ENCODE measurements around the gene CTRB2.

Gene CTRB2

DNA sequence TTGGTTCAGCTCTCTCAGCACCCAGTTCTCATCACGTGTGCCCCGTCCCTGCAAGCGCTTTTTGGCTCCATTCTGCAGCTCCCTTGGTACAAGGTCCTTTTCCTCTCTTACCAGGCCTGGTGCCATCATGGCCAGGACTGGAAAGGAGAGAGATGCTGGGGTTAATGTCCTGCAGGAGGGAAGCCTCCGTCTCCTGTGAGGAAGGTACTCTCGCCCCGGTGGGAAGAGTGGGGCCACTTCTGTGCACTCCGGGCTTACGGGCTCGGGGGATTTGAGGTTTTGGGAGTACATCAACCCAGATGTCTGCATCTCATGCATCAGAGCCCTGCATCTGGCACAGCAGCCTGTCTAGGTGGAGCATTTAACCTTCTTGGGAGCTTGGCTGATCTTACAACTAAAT lies 10.1 kb downstream of the CTRB2 start:
- no peak for DNase-seq
- TF ChIP-seq GATA1 (IDR thresholded peaks at IDR 0.05; ENCODE audit: low read depth, low read length) (no peak), POLR2A (IDR thresholded peaks at IDR 0.05; ENCODE audit: low read length) (no peak)

DNA sequence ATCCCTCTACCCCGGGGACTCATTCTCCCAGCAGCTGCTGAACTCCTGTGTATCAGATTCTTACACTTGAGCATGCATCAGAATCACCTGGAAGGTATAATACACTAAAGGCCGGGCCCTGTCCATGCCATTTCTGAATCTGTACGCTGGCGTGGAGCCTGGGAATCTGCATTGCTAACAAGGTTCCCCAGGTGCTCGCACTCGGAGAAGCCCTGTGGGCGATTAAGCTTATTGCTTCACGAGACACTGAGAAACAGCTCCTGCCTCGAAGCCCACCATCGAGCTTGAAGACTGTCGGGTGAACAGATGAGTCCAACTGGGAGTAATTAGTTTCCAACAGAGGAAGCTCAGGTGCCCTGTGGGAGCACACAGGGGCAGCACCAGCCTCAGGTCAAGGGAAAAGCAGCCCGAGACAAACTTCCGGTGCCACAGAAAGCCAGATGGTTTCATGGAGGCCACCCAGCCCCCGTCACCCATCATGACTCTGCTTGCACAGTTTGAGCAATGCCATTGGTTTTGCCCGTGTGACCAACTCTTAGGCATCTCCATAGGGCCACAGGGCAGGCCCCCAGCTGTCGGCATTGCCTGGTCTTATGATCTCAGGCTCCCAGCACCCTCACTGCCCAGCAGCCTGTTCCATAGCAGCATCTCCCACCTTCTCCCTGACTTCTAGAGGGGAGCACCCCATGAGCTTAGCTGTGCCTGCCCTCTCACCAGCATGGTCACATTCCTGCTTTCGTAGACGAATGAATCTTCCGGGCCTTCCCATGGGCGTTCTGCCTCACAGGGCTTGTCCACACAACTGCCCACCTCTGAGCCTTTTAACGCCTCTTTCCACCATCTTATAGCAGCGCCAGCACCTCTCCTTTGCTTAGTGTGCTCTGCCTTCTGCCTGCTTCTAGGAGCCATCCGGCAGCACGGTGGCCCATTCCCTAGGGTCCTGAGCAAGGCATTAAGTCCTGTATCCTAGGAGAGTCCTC lies 10.9 kb downstream of the CTRB2 start:
- DNase-seq = no peak
- no peak for TF ChIP-seq GATA1 (IDR thresholded peaks at IDR 0.05; ENCODE audit: low read depth, low read length)
- TF ChIP-seq POLR2A (IDR thresholded peaks at IDR 0.05; ENCODE audit: low read length) = no peak

DNA sequence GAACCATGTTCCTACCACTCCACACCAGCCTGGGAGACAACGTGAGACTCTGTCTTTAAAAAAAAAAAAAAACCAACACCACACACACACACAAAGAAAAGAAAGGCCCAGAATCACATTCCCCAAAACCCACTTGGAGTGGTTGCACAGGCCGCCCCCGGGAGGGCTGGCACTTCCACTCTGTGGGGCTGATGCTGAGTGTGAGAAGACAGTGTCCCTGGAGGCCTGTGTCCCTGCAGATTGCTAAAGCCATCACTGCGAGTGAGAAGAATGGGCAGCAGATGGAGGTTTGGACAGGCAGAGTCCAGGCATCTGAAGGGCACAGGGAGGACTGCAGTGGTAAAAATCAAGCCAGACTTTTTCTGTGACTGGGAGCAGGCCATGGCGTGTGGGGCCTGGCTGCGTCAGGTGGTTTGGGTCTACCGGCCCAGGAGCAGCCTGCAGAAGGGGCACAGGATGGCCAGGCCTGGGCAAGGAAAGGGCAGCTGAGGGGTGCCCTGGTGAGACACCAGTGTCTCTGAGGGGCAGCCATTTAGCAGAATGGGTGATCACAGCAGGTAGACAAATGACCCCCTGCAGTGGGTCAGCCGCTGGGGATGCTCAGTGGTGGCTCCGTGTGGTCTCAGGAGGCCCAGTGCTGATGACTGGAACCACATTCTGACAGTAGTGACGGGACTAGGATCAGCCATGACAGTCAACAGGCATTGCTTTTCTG lies 13.1 kb downstream of the CTRB2 start:
- TF ChIP-seq POLR2A (IDR thresholded peaks at IDR 0.05; ENCODE audit: low read length) (no peak), GATA1 (IDR thresholded peaks at IDR 0.05; ENCODE audit: low read depth, low read length) (no peak)
- no peak for DNase-seq

DNA sequence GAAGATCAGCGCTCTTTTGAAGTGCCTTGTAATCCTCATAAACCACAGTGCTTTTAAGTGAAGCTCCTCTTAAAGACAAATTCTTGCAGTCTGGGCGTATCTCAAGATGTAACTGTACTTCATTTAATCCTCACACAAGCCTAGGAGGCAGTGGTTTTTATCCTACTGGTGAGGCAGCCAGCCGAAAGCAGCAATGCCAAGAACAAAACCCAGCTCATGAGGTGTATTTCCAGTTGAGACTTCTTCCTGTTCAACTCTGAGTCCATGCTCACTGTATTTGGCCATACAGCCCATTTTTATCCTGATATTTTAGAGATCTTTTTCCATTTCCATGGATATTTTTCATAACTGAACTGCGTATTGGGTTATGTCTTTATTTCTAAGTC lies 13.7 kb downstream of the CTRB2 start:
- no peak for TF ChIP-seq POLR2A (IDR thresholded peaks at IDR 0.05; ENCODE audit: low read length)
- TF ChIP-seq GATA1 (IDR thresholded peaks at IDR 0.05; ENCODE audit: low read depth, low read length) = no peak
- DNase-seq = no peak

DNA sequence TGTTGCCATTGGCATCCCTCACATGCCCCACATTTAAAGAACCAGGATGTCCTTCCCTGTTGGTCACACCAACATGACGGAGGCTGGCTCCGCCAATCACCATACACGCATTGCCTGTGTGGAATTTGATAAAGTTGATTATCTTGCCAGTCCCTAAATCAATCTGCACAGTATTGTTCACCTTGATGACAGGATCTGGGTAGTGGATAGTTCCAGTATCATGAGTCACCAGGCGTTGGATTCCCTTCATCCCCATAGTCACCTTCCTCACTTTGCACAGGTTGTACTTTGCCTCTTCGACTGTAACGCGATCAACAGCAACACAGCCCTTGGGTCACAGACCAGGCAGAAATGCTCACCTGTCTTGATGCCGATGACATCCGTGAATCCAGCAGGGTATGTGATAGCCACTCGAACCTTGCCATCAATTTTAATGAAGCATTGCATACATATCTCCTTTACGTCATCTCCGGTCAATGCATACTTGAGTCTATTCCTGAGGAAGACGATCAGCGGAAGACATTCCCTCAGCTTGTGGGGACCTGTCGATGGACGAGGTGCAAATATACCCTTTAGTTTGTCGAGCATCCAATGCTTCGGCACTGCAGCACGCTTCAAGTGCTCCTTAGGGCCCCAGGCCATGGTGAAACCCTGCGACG lies 14.2 kb downstream of the CTRB2 start:
- TF ChIP-seq GATA1 (IDR thresholded peaks at IDR 0.05; ENCODE audit: low read depth, low read length) (no peak), POLR2A (IDR thresholded peaks at IDR 0.05; ENCODE audit: low read length) (no peak)
- no peak for DNase-seq

DNA sequence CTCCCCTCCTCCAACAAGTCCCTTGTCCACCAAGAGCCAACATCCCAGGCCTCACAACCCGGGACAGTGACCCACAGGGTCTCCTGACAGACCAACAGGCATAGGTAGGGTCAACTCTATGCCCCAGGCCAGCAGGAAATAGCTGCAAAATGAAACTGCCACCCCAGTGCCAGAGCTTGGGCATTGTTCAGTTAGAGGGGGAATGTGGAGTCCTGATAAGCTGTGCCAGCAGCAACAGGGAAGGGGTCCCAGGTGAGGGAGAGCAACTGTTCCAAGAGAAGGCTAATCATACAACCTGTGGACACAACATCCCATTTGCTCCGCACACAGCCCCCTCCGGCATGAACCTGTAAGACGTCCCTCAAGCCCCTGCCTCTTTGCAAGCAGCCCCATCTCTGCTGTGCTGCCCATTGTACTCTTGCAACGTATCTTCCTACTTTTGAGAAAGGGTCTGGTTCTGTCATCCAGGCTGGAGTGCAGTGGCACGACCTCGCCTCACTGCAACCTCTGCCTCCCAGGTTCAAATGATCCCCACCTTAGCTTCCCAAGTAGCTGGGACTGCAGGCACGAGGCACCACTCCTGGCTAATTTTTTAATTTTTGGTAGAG lies 17.2 kb downstream of the CTRB2 start:
- DNase-seq = no peak
- no peak for TF ChIP-seq POLR2A (IDR thresholded peaks at IDR 0.05; ENCODE audit: low read length)
- no peak for TF ChIP-seq GATA1 (IDR thresholded peaks at IDR 0.05; ENCODE audit: low read depth, low read length)

DNA sequence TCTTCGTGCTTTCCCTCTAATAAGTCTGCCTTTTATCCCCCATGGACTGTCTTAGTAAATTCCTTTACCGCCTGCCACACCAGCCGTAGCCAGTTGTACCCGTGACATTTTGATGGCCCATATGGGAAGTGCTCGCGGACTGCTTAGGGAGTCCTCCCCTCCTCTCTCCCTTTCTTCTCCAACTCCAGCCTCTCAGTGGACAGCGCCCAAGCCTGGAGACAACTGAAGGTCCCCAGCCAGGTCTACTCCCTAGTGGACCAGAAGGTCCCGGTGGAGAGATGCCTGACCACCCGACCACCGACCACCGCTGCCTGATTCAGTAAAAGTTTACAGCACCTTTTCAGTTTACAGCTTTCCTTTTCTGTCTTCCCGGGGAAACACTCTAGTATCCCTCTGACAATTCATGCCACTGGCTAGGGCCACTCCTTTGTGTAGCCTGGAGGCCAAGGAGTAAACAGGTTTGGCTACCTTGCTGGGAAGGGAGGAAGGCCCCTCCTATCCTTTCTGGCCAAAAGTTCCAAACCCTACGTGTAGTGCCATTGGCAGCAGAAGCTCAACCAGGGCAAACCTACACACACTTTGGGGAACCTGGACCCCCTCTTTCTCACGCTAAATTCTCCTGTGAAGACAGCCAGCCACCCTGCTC lies 18.0 kb downstream of the CTRB2 start:
- TF ChIP-seq GATA1 (IDR thresholded peaks at IDR 0.05; ENCODE audit: low read depth, low read length) (no peak), POLR2A (IDR thresholded peaks at IDR 0.05; ENCODE audit: low read length) (no peak)
- DNase-seq = no peak

DNA sequence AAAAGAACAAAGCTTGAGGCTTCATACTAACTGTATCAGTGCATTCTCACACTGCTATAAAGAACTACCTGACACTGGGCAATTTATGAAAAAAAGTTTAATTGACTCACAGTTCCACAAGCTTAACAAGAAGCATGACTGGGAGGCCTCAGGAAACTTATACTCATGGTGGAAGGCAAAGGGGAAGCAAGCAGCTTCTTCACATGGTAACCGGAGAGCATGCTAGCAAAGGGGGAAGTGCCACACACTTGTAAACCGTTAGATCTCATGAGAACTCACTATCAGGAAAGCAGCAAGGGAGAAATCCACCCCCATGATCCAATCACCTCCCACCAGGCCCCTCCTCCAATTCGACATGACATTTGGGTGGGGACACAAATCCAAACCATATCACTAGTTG lies 25.3 kb downstream of the CTRB2 start:
- no peak for TF ChIP-seq GATA1 (IDR thresholded peaks at IDR 0.05; ENCODE audit: low read depth, low read length)
- no peak for TF ChIP-seq POLR2A (IDR thresholded peaks at IDR 0.05; ENCODE audit: low read length)
- no peak for DNase-seq

DNA sequence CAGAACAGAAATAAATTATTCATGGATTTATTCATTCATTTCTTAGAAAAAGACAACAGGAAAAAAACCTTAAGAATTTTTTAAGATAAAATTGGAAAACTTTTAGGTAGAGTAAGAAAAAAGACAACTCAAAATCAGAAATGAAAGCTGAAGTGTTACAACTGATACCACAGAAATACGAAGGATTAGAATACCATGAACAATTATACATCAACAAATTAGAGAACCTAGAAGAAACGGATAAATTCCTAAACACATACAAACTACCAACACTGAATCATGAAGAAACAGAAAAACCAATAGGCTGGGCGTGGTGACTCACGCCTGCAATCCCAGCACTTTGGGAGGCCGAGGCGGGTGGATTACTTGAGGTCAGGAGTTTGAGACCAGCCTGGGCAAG lies 27.8 kb downstream of the CTRB2 start:
- DNase-seq = no peak
- TF ChIP-seq POLR2A (IDR thresholded peaks at IDR 0.05; ENCODE audit: low read length) = no peak
- TF ChIP-seq GATA1 (IDR thresholded peaks at IDR 0.05; ENCODE audit: low read depth, low read length) = no peak

DNA sequence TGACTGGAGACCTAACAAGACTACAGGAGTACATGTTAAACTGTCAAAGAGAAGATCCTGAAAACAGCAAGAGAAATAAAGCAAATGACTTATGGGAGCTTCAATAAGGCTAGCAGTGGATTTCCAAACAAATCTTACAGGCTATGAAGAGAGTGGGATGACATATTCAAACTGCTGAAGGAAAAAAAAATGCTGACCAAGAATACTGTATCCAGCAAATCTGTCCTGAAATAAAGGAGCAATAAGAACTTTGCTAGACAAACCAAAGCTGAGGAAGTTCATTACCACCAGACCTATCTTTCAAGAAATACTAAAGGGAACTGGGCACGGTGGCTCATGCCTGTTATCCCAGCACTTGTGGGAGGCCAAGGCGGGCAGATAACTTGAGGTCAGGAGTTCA lies 30.0 kb downstream of the CTRB2 start:
- DNase-seq = no peak
- TF ChIP-seq GATA1 (IDR thresholded peaks at IDR 0.05; ENCODE audit: low read depth, low read length) = no peak
- TF ChIP-seq POLR2A (IDR thresholded peaks at IDR 0.05; ENCODE audit: low read length) = no peak

DNA sequence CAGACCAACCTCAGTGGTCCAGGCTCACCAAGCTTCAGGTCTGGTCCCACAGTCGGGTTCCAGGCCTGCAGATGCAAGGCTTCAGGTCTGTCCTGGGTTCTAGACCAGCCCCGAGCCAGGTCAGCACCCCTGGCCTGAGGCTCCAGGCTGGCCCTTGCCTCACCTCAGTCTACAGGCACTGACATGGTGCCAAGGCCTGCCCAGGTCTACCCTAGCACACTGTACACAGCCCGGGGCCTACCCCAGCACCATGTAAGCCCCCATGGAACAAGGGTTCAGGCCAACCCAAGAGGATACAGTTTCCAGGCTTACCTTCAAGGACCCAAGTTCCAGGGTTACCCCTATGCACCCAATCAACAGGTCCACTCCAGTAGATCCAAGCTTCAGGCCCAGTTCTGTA lies 31.9 kb downstream of the CTRB2 start:
- DNase-seq = no peak
- TF ChIP-seq GATA1 (IDR thresholded peaks at IDR 0.05; ENCODE audit: low read depth, low read length) (no peak), POLR2A (IDR thresholded peaks at IDR 0.05; ENCODE audit: low read length) (no peak)

DNA sequence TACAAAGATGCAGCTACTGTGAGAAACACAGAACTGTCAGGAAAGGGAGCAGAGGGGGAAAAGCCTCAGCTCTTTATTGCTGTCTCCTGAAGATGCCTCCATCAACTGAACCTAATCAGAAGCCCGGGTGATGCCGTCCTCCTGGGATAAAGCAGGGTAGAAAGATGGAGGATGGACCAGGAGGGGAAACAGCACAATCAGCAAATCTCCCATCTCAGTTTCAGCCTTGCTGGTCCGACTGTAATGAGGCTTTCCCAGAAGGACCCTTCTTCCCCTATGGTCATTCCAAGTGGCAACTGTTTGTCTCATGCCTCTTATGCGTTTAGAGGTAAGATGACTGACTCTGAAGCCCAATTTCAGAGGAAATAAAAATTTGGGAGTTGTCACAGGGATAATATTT lies 34.4 kb downstream of the CTRB2 start:
- DNase-seq = no peak
- no peak for TF ChIP-seq GATA1 (IDR thresholded peaks at IDR 0.05; ENCODE audit: low read depth, low read length)
- no peak for TF ChIP-seq POLR2A (IDR thresholded peaks at IDR 0.05; ENCODE audit: low read length)

DNA sequence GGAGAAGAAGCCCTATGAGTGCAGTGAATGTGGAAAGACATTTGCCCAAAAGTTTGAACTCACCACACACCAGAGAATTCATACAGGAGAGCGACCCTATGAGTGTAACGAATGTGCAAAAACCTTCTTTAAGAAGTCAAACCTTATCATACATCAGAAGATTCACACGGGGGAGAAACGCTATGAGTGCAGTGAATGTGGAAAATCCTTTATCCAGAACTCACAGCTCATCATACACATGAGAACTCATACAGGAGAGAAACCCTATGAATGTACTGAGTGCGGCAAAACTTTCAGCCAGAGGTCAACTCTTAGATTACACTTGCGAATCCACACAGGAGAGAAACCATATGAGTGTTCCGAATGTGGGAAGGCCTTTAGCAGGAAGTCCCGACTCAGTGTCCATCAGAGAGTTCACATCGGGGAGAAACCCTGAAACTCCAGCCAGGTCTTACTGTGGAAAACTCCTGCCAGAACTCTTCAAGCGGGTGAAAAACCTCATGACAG lies 37.0 kb downstream of the CTRB2 start:
- no peak for DNase-seq
- TF ChIP-seq POLR2A (IDR thresholded peaks at IDR 0.05; ENCODE audit: low read length) (no peak), GATA1 (IDR thresholded peaks at IDR 0.05; ENCODE audit: low read depth, low read length) (no peak)

Data from erythroblast (primary cell).